Hematopoietic multipotent progenitor cell treated with erythropoietin and hydrocortisone succinate and interleukin-3 and kit ligand, for 6 days (in vitro differentiated cells): Measurements from ENCODE around the gene COBL.

ENCODE experiments used
- DNase-seq: peaks from one replicate; pipeline ENCODE4 v3.0.0-alpha.2; 2015

Gene COBL

GRCh38 chr7:51038573-51038972 lies 278.0 kb downstream of the COBL start:
- no peak for DNase-seq

GRCh38 chr7:51035716-51036115 lies 280.9 kb downstream of the COBL start:
- DNase-seq: no peak

GRCh38 chr7:51034521-51035264 lies 281.9 kb downstream of the COBL start:
- no peak for DNase-seq

GRCh38 chr7:51033727-51034520 lies 282.7 kb downstream of the COBL start:
- no peak for DNase-seq

GRCh38 chr7:51031791-51032515 lies 284.7 kb downstream of the COBL start:
- DNase-seq: no peak

- DNase-seq: no peak
Measured at GRCh38 chr7:51031216-51031615, 285.4 kb downstream of the COBL start.

GRCh38 chr7:51029701-51030191 lies 286.9 kb downstream of the COBL start:
- DNase-seq: no peak

GRCh38 chr7:51029131-51029530 lies 287.5 kb downstream of the COBL start:
- no peak for DNase-seq

- DNase-seq: no peak
Measured at GRCh38 chr7:51027935-51028830, 288.4 kb downstream of the COBL start.

GRCh38 chr7:51027106-51027934 lies 289.3 kb downstream of the COBL start:
- DNase-seq: no peak

- DNase-seq: no peak
Measured at GRCh38 chr7:51026341-51026740, 290.3 kb downstream of the COBL start.

- no peak for DNase-seq
Measured at GRCh38 chr7:51025668-51026067, 290.9 kb downstream of the COBL start.

- DNase-seq: no peak
Measured at GRCh38 chr7:51024867-51025266, 291.7 kb downstream of the COBL start.

- no peak for DNase-seq
Measured at GRCh38 chr7:51023547-51023946, 293.1 kb downstream of the COBL start.

- DNase-seq: no peak
Measured at GRCh38 chr7:51022821-51023220, 293.8 kb downstream of the COBL start.

GRCh38 chr7:51021906-51022570 lies 294.6 kb downstream of the COBL start:
- no peak for DNase-seq

- no peak for DNase-seq
Measured at GRCh38 chr7:51020944-51021343, 295.7 kb downstream of the COBL start.

GRCh38 chr7:51019891-51020870 lies 296.4 kb downstream of the COBL start:
- no peak for DNase-seq

- peak; percentile 7 for DNase-seq
Measured at GRCh38 chr7:51019191-51019844, 297.3 kb downstream of the COBL start.
